GM21825 (cell line): Measurements from ENCODE around the gene PPIC.

Source experiments
- ATAC-seq: cut with Tn5 transposase; IDR thresholded peaks from one replicate; pipeline ENCODE4 v1.9.1; 2021; ENCODE audit warnings: mild to moderate bottlenecking, moderate library complexity; ENCODE audit not compliant: unreplicated experiment

The PPIC gene

GRCh38 chr5:123036391-123037103, at the start of gene PPIC:
Gene PPIC (minus strand): TSS chr5:123036725. CDS start chr5:123036625, 100 bp downstream.
- ATAC-seq = peak; percentile 50

GRCh38 chr5:123085638-123086286, 49.2 kb upstream of the PPIC start:
- ATAC-seq = no peak

GRCh38 chr5:123084730-123085605, 48.4 kb upstream of the PPIC start:
- ATAC-seq = no peak

GRCh38 chr5:123083298-123083697, 46.8 kb upstream of the PPIC start:
- no peak for ATAC-seq

- ATAC-seq = no peak
Measured at GRCh38 chr5:123080215-123080614, 43.7 kb upstream of the PPIC start.

- ATAC-seq = no peak
Measured at GRCh38 chr5:123075521-123076163, 39.1 kb upstream of the PPIC start.

- no peak for ATAC-seq
Measured at GRCh38 chr5:123068368-123068938, 31.9 kb upstream of the PPIC start.

- no peak for ATAC-seq
Measured at GRCh38 chr5:123066016-123066415, 29.5 kb upstream of the PPIC start.

GRCh38 chr5:123059455-123059854, 22.9 kb upstream of the PPIC start:
- ATAC-seq = no peak

- ATAC-seq = no peak
Measured at GRCh38 chr5:123051206-123051605, 14.7 kb upstream of the PPIC start.

GRCh38 chr5:123047706-123048105, 11.2 kb upstream of the PPIC start:
- ATAC-seq = no peak

GRCh38 chr5:123046222-123046621, 9.7 kb upstream of the PPIC start:
- ATAC-seq = no peak

GRCh38 chr5:123044926-123045617, 8.5 kb upstream of the PPIC start:
- ATAC-seq = no peak

GRCh38 chr5:123039673-123040072, 3.1 kb upstream of the PPIC start:
- no peak for ATAC-seq

- ATAC-seq = no peak
Measured at GRCh38 chr5:123037104-123037418, 536 bp upstream of the PPIC start.

- peak; percentile 26 for ATAC-seq
Measured at GRCh38 chr5:123035918-123036390, 571 bp downstream of the PPIC start.

GRCh38 chr5:123035360-123035917, 1.1 kb downstream of the PPIC start:
- peak; percentile 40 for ATAC-seq

GRCh38 chr5:123033157-123033671, 3.3 kb downstream of the PPIC start:
- no peak for ATAC-seq

- no peak for ATAC-seq
Measured at GRCh38 chr5:123028222-123028621, 8.3 kb downstream of the PPIC start.

GRCh38 chr5:123014689-123015088, 21.8 kb downstream of the PPIC start:
- no peak for ATAC-seq
